ENCODE data around the gene CPXM1. TPM values are rescaled to one million over a fixed set of nuclear protein-coding genes. Genes with fewer than 3 reads are reported as not detected.

The CPXM1 gene
- total and polyA plus RNA-seq, 2 donors from 2014 or later = 5.2 to 7.1 TPM

- no peak for FAIRE-seq
Measured at GRCh38 chr20:2840138-2840966, 39.9 kb upstream of the CPXM1 start, which contains the start of the genes PCED1A and VPS16. Gene PCED1A, minus strand, starts transcription at chr20:2840655. Its CDS starts 743 bp downstream, at chr20:2839912. Gene VPS16, plus strand, starts transcription at chr20:2840745. Its CDS starts 30 bp downstream, at chr20:2840775.

GRCh38 chr20:2839732-2840137, 39.3 kb upstream of the CPXM1 start:
- H3K9me3 ChIP-seq (ENCODE audit: control insufficient read depth in 2 of 3, insufficient read depth in 1 of 3, low read length in 3 of 3) = no peaks in the 10 kb centered on the region
- no peak for TF ChIP-seq CTCF (IDR thresholded peaks at IDR 0.05; ENCODE audit: borderline replicate concordance, extremely low read depth, insufficient read depth)
- H3K4me3 ChIP-seq (ENCODE audit: low read length in 3 of 3) = peak overlapping the region in 2 of 3 donors; percentile 16 to 81
- FAIRE-seq (no peak), DNase-seq (peak in 2 of 5 donors; percentile 82 to 84)
- intact Hi-C loops (cut with DNase I) = no loop called here
- H3K27me3 ChIP-seq (ENCODE audit: control insufficient read depth, insufficient read depth, low read length) = no peaks in the 10 kb centered on the region
- H3K27ac ChIP-seq (ENCODE audit: low read depth in 2 of 2, low read length in 2 of 2) = no peak overlapping the region
- H3K36me3 ChIP-seq (ENCODE audit: control insufficient read depth in 2 of 3, insufficient read depth in 3 of 3, low read length in 3 of 3) = peaks cover 0 to 2% (median 0%) of the 10 kb centered on the region in 3 donors
- peak overlapping the region in 1 of 3 donors; percentile 70 for H3K9ac ChIP-seq (ENCODE audit: low read length in 3 of 3)
- H3K4me1 ChIP-seq (ENCODE audit: control insufficient read depth in 2 of 3, insufficient read depth in 2 of 3, low read depth in 1 of 3, low read length in 3 of 3) = peaks cover 0 to 9% (median 0%) of the 10 kb centered on the region in 3 donors

More at GRCh38 chr20:2840138-2840966, 39.9 kb upstream of the CPXM1 start, which contains the start of the genes PCED1A and VPS16:
- TF ChIP-seq CTCF (IDR thresholded peaks at IDR 0.05; ENCODE audit: borderline replicate concordance, extremely low read depth, insufficient read depth) = no peak
- intact Hi-C loops (cut with DNase I) = no loop called here
- Histone ChIP-seq H3K4me1 (ENCODE audit: control insufficient read depth in 2 of 3, insufficient read depth in 2 of 3, low read depth in 1 of 3, low read length in 3 of 3) (peaks cover 0 to 9% (median 0%) of the 10 kb centered on the region in 3 donors), H3K4me3 (ENCODE audit: low read length in 3 of 3) (peak within 1 kb of the TSS; percentile 40 to 84 (median 81)), H3K27ac (ENCODE audit: low read depth in 2 of 2, low read length in 2 of 2) (peak within 1 kb of the TSS; percentile 73 to 86), H3K9me3 (ENCODE audit: control insufficient read depth in 2 of 3, insufficient read depth in 1 of 3, low read length in 3 of 3) (no peaks in the 10 kb centered on the region), H3K27me3 (ENCODE audit: control insufficient read depth, insufficient read depth, low read length) (no peaks in the 10 kb centered on the region), H3K36me3 (ENCODE audit: control insufficient read depth in 2 of 3, insufficient read depth in 3 of 3, low read length in 3 of 3) (peaks cover 0 to 2% (median 0%) of the 10 kb centered on the region in 3 donors), H3K9ac (ENCODE audit: low read length in 3 of 3) (peak within 1 kb of the TSS; percentile 24 to 78 (median 54))
- peak; percentile 93 to 97 (median 94) for DNase-seq

GRCh38 chr20:2838847-2839671, 38.6 kb upstream of the CPXM1 start:
- no peaks in the 10 kb centered on the region for H3K9me3 ChIP-seq (ENCODE audit: control insufficient read depth in 2 of 3, insufficient read depth in 1 of 3, low read length in 3 of 3)
- no peaks in the 10 kb centered on the region for H3K36me3 ChIP-seq (ENCODE audit: control insufficient read depth in 2 of 3, insufficient read depth in 3 of 3, low read length in 3 of 3)
- H3K4me3 ChIP-seq (ENCODE audit: low read length in 3 of 3) = peak overlapping the region in 1 of 3 donors; percentile 81
- H3K4me1 ChIP-seq (ENCODE audit: control insufficient read depth in 2 of 3, insufficient read depth in 2 of 3, low read depth in 1 of 3, low read length in 3 of 3) = peaks cover 0 to 9% (median 0%) of the 10 kb centered on the region in 3 donors
- FAIRE-seq (no peak), DNase-seq (peak in 1 of 5 donors; percentile 34)
- intact Hi-C loops (cut with DNase I) = no loop called here
- H3K27ac ChIP-seq (ENCODE audit: low read depth in 2 of 2, low read length in 2 of 2) = no peak overlapping the region
- H3K27me3 ChIP-seq (ENCODE audit: control insufficient read depth, insufficient read depth, low read length) = no peaks in the 10 kb centered on the region
- TF ChIP-seq CTCF (IDR thresholded peaks at IDR 0.05; ENCODE audit: borderline replicate concordance, extremely low read depth, insufficient read depth) = no peak
- no peak overlapping the region for H3K9ac ChIP-seq (ENCODE audit: low read length in 3 of 3)

All from kidney (tissue), 14 donors.